NK-92 (cell line): ENCODE results near the gene GPR142.

Experiments used
- DNase-seq: peaks from one replicate; lab custom pipeline; 2025; ENCODE audit not compliant: unreplicated experiment; lab: John Stamatoyannopoulos, UW

The GPR142 gene

GRCh38 chr17:74343526-74344284, 23.6 kb upstream of the GPR142 start:
- no peak for DNase-seq

- no peak for DNase-seq
These were observed 22.6 kb upstream of the GPR142 start for GRCh38 chr17:74344658-74345057.

- no peak for DNase-seq
These were observed 21.7 kb upstream of the GPR142 start for GRCh38 chr17:74345433-74346241.

GRCh38 chr17:74347646-74348045, 19.7 kb upstream of the GPR142 start:
- DNase-seq = no peak

GRCh38 chr17:74349120-74349519, 18.2 kb upstream of the GPR142 start:
- no peak for DNase-seq

GRCh38 chr17:74350486-74350885, 16.8 kb upstream of the GPR142 start:
- DNase-seq = no peak

GRCh38 chr17:74351552-74352210, 15.6 kb upstream of the GPR142 start:
- DNase-seq = no peak

GRCh38 chr17:74353446-74354060, 13.8 kb upstream of the GPR142 start:
- DNase-seq = no peak

- no peak for DNase-seq
These were observed 13.2 kb upstream of the GPR142 start for GRCh38 chr17:74354123-74354522.

GRCh38 chr17:74354561-74354960, 12.7 kb upstream of the GPR142 start:
- no peak for DNase-seq

- DNase-seq = no peak
These were observed 12.2 kb upstream of the GPR142 start for GRCh38 chr17:74355065-74355464.

- no peak for DNase-seq
These were observed 10.4 kb upstream of the GPR142 start for GRCh38 chr17:74356646-74357465.

- DNase-seq = no peak
These were observed 9.9 kb upstream of the GPR142 start for GRCh38 chr17:74357466-74357809.

GRCh38 chr17:74358697-74359096, 8.6 kb upstream of the GPR142 start:
- no peak for DNase-seq

GRCh38 chr17:74359916-74360315, 7.4 kb upstream of the GPR142 start:
- no peak for DNase-seq

GRCh38 chr17:74360899-74361229, 6.4 kb upstream of the GPR142 start:
- no peak for DNase-seq

- no peak for DNase-seq
These were observed 5.9 kb upstream of the GPR142 start, which contains the start of gene BTBD17 for GRCh38 chr17:74361230-74362068. Gene BTBD17 (minus strand): TSS chr17:74361868. CDS start chr17:74361819, 49 bp downstream.

GRCh38 chr17:74362069-74362405, 5.3 kb upstream of the GPR142 start:
- no peak for DNase-seq

- DNase-seq = no peak
These were observed 4.4 kb upstream of the GPR142 start for GRCh38 chr17:74362810-74363498.
